Endometrial microvascular endothelial cells (primary cell): ENCODE data around the gene IMMP2L. TPM values are rescaled to one million over a fixed set of nuclear protein-coding genes. Genes with fewer than 3 reads are reported as not detected.
"Not testable (repeated sequence)": the region's sequence is repeated elsewhere in the genome, so short reads cannot be mapped to it uniquely, and the experiment has no call there.

Source experiments
- in situ Hi-C: cut with HindIII; loops from 2 replicates; pipeline ENCODE4 v1.10.0; 2017; ENCODE audit warnings: low sequenced_read_pairs, low pct_unique_long_range_greater_than_20kb; ENCODE audit errors: inconsistent ontology term
- total RNA-seq: library from RNA; depleted of rRNA; stranded (reverse); fragments of >200 nt; gene quantifications from one replicate; pipeline ENCODE4 v1.2.3, GENCODE V29; 2015; ENCODE audit errors: inconsistent ontology term

The IMMP2L gene
- total RNA-seq, 1 donor from 2014 or later = 1.6 TPM

DNA sequence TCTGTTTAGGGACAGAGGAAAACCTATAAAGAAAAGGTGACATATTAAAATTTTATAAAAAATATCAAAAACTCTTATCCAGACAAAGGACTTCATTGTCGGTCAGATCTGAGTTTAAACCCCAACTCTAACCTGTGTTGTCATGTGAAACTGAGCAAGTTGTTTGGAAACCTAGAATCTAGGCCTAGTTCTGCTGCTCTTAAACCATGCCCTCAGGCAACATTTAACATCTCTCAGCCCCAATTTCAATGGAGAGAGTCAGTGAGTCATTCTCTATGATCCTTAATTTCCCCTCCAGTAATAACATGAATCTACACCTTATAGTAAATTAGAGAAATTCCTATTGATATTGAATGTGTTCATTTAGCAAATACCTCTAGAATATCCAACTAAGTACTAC lies 192.3 kb downstream of the IMMP2L start:
- in situ Hi-C loops = no loop called here

DNA sequence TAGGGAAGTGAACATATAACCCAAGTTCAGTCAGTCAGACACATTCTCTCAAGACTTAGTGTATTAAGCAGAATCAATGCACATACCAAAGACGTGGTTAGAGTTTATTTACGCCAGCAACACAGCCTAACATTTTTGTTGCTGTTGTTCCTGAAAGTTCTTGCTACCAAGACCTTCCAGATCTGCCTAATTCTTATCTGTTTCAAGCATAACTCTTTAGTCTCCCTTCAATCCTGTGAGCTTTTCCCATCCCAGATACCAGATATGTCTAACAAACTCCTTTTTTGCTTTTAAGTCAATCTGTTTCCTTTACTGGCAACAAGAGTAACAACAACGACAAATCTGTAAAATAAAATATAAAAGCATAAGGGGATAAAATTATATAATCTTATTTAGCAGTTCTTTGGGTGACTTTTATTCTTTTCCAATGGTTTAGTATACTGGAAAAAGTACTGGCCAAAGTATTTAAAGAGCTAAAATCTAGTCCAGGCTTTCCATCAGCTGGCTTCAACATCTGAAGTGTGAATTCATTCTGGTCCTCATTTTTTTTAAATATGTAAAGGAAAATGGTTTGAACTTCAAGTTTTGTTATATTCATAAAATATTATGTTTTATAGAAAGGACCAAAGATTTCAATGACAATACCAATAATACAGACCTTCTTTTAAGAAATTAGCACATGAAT lies 193.8 kb downstream of the IMMP2L start:
- in situ Hi-C loops = no loop called here

DNA sequence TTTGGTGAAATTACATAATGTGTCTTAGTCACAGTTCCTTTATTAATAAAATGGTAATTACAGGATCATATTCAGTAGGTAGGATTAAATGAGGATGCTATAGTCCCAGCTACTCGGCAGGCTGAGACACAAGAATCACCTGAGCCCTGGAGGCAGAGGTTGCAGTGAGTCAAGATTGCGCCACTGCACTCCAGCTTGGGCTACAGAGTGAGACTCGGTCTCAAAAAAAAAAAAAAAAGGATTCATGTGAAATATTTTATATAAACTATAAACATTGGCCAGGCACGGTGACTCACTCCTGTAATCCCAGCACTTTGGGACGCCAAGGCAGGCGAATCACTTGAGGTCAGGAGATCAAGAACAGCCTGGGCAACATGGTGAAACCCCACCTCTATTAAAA lies 197.9 kb downstream of the IMMP2L start:
- in situ Hi-C loops = no loop called here

DNA sequence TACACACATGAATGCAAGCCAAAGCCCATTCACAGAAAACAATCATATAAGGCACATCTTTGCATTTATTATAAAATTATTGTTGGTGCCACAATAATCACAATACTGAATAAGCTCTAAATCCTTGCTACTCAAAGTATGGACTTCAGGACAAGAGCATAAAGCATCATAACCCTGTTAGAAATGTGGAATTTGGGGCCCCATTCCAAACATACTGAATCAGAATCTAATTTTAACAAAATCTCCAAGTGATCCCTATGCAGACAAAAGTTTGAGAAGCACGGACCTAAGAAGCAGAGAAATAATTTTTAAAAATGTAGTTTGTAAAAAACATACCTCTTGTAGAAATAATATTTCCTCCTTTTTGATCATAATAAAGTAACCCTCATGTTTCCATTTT lies 199.2 kb downstream of the IMMP2L start:
- in situ Hi-C loops = no loop called here

DNA sequence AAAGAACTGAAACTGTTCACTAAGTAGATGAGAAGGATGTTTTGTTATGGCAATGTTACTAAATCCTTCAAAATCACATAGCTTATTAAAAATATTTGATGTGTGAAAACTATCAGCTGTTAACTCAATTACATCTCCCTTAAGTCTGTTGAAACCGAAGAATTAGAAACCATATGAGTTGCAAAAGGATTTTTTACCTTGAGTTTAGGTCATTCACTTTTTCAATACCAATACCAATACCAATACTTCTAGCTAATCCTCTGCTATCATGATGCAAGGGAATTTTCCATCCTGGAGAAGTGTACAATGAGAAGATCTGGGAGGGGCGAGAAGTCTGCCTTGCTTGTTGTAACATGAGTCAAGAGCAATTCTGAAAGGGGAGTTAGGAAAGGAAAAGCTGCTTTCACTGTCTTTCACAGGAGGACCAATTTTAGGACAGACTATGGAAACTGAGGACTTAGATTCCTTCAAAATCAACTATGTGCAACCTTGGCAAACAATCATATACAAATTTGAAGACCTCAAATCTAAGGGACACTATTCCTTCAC lies 199.7 kb downstream of the IMMP2L start:
- in situ Hi-C loops = no loop called here

DNA sequence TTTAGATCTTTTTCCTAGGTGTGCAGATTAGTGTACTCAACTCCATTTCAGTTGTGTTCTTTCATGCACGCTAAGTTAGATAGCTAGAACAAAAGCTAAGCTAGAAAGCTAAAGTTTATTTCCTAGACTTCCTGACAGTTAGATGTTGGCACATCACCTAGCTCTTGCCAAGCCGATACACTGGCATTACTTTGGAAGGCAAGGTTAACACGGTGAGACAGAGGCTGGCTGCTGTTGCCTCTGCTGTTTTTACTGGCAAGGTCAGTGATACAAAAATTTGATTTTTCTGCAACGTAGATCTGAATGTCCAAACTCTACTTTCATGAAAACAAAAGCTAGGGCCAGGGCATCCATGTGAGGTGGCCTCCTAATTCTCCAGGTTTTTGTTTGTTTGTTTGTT lies 203.4 kb downstream of the IMMP2L start:
- in situ Hi-C loops = no loop called here

DNA sequence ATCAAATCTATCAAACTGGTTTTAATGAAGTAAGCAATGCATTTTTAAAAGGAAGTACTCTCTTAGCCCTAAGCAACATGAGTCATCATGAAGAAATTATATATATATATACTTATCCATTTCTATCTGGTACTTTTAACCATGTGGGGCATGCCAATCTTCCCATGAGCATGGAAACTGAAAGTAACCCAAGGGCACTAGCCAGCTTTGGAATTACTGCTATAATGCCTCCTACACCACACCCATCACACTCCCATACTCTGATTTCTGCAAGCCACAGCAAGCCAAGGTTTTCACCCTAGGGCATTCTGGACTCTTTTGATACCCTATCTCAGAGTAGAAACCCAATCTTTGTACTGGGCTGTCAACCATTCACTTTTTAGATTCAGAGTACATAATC lies 204.6 kb downstream of the IMMP2L start:
- in situ Hi-C loops = no loop called here

DNA sequence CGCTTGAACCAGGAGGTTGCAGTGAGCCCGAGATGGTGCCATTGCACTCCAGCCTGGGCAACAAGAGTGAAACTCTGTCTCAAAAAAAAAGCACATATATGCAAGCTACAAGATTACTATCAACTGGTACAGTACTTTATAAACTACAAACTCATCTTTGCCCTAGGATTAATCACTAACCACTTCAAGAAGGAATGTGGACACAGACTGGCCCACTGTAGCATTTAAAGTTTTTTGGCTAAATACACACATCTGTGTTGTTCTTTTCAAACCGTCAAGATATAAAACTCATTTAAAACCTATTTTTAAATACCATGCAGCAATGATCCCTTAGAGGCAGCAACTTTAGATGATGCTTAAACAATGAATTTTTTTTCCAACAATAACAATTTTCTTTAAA lies 205.4 kb downstream of the IMMP2L start:
- in situ Hi-C loops = no loop called here

DNA sequence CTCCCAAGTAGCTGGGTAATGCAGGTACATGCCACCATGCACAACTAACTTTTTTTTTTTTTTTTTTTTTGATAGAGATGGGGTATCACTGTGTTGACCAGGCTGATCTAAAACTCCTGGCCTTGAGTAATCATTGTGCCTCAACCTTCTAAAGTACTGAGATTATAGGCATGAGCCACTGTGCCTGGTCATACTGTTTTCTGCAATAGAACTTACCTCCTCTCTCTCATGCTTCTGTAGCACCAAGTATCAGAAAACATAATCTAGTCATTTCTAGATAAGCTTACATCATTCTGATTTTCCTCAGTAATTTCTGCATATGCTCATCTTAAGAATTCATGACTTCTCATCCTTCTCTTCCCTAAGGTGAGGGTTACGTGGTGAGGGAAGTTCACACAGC lies 210.0 kb downstream of the IMMP2L start:
- in situ Hi-C loops = no loop called here

DNA sequence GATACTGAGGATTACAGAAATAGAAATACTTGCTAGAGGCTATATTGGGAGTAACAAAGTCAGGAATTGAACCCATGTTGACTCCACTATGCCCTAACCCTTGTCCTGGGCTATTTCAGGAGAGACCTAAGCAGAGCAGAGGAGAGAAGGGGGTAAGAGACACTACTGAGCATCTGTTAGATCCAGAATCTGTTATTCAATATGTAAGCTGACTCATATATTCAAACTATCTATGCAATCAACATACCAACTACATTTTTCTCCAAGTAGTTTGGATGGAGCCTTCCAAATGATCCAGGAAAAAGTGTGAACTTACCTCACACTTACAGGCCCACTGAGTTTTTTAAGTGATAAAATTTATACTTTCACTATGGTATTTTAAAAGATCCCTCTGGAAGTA lies 216.1 kb downstream of the IMMP2L start:
- in situ Hi-C loops = no loop called here

DNA sequence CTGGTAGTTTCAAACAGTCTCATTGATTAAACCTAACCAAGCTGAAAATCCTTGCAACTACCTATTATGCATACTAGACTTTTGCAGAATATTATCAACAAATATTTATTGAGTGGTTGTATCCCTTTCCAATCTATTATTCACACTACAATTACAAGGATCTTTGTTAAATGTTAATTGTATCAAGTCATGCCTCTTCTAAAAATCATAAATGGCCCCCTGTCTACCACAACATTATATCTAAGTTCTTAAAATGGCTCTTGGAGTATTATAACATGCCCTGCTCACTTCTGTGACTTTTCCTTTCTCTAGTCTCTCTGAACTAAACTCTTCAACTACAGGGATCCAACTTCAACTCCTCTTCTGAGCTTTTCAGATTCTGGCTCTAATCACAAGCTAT lies 219.3 kb downstream of the IMMP2L start:
- in situ Hi-C loops = no loop called here

DNA sequence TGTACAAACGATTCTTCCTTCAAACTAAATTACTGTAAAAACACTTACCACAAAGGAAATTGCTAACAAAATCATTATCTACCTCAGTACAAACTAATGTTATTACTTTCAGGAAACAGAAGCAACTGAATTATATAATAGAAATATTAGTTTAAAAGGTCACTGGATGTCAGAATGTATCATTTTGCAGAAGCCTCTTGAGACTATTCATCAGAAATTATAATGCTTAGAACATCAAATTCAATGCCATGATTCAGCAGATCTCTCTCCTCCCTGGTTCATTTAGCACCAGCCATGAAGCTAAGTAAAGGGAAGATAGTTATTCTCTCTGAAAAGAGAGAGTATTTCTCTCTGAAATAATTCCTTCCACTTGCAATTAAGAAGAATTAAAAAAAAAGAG lies 223.3 kb downstream of the IMMP2L start:
- in situ Hi-C loops = no loop called here

DNA sequence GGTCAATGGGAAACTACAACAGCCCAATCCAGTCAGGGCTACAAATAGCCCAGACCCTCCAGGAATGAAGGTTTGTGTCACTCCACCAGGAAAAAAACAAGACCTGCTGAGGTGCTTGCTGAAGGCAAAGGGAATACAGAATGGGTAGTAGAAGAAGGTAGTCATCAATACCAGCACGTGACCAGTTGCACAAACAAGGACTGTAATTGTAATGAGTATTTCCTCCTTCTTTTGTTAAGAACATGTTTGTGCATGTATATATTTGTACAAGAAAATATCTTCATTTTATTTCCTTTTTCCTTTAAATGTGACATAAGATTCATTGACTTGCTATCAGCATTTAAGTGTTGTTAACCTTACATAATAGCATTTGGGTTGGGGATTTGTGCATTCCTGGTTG lies 229.3 kb downstream of the IMMP2L start:
- in situ Hi-C loops = no loop called here

DNA sequence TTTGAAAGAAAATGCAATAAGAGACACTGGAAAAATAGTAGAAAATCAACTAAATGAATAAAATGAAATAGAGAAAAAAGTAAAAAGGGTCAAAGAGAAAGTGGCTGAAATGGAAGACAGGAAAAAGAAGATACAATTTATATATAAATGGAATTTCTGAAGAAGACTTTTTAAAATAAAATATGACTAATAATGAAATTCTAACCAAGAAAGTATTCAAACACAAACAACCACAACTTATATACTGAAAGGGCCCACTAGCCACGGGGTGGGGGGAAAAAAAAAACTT lies 232.1 kb downstream of the IMMP2L start:
- in situ Hi-C loops = no loop called here

DNA sequence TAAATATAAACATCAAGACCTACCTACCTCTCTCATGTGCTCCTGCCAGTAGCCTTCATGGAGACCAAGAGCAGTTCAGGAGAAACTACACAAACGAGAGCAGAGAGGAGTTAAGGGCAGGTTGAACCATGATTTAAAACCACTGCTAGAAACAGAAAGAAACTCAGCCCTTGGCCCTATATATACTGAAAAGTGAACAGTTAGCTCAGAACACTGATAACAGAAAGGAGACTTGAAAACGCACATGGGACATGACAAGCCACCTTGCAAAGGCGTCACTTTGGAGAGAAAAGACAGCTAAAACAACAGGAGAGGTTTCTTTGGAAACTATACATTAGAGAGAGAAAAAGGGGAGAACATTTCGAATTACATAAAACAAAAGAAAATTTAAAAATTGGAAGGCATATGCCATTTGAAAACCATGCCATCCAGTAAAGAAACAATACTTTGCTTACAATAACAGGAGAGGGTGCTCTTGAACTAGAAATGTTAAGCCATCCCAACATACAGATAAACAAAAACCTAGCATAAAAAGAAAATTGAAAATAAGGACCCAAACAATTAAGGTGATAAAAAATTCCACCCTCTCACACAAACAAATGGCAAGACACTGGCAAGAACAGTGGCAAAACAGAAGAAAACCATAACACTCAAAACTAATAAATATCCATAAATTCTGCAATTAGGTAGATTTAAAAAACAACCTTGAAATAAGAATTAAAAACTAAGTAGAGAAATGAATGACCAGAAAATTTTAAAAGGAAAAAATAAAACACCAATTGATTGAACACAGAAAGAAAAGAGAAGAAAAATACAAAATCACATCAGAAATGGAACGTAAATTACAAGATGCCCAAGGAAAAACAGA lies 232.7 kb downstream of the IMMP2L start:
- in situ Hi-C loops = no loop called here

DNA sequence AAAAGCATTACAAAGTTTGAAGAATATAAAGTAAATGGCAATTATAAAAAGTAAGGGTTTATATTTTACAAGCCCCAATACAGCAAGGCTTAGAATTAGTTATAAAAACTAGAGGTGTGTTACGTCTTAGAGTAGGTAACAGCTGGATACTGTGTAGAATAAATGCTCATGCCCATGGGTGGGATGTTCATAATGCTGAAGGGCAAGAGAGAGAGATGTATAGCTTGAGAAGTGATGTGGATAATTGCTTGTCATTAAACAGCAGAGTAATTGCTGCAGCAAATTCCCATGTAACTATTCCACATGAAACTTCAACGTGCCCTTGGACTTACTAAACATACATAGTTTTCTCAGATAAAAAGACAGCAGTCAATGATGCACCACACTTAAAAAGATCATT lies 233.8 kb downstream of the IMMP2L start:
- in situ Hi-C loops = no loop called here

DNA sequence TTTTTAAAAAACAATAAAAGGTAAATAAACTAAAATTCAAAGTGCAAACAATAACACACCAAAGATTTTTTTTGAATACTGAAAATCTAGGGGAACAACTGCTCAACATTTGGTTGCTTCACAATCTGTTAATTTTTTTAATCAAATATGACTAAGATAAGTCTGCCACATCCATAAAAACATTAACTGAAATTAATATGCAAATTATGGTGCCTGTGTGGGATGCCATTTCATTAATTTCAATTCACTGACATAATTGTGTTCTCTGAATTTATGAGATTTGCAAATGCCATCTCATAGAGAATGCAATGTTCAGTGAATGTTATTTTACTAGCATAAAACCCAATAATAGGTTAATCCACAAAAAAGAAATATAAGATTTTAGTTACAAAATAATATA lies 237.5 kb downstream of the IMMP2L start:
- in situ Hi-C loops = no loop called here

DNA sequence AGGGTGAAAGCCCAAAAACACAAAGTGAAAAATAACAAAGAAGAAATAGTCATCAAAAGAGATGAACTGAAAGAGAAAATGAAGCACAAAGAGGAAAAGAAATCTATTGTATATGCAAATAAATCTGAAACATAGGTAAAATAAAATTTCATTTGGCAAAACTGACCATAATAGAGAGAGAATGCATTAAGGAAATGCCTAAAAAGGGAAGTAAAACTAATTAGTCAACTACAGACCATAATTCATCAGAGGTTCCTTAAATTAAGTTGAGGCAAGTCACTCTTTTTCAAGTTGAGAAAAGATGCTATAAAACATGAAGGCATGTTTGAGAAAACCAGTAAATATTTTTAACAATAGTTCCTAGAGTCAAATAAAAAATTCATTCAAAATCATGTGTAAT lies 238.1 kb downstream of the IMMP2L start:
- in situ Hi-C loops = no loop called here

DNA sequence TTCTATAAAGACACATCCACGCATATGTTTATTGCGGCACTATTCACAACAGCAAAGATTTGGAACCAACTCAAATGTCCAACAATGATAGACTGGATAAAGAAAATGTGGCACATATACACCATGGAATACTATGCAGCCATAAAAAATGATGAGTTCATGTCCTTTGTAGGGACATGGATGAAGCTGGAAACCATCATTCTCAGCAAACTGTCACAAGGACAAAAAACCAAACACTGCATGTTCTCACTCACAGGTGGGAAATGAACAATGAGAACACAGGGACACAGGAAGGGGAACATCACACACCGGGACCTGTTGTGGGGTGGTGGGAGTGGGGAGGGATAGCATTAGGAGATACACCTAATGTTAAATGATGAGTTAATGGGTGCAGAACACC lies 238.6 kb downstream of the IMMP2L start:
- in situ Hi-C loops = not testable (repeated sequence)

DNA sequence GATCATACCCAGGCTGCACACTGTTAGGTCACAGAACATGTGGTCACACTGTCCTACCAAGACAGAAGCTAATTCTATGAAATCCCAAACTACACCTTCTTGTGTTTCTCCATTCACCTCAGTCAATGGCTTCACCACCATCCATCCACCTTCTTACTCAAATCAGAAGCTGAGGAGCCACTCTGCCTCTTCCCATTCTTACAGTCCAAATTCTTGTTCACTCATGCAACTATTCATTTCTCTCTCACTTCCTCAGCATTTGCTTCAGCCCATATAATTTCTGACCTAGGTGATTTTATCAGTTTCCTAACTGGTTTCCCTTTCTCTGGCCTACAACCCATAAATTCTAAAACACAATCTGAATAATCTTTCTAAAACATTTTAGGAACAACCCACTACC lies 242.2 kb downstream of the IMMP2L start:
- in situ Hi-C loops = no loop called here
